Liver (tissue), 9 donors: ENCODE data around the gene AUP1. TPM values are rescaled to one million over a fixed set of nuclear protein-coding genes. Genes with fewer than 3 reads are reported as not detected.

Experiments
- DNase-seq: peaks from one replicate; pipeline ENCODE4 v3.0.0-alpha.2; 2017; ENCODE audit warnings: low spot score
- H3K27ac ChIP-seq, 2 donors: one replicate each; pipeline ENCODE4 v1.7.0; 2013; ENCODE audit warnings: inconsistent platforms in 2 of 2, low read length in 2 of 2, control low read depth in 1 of 2, low read depth in 1 of 2, mild to moderate bottlenecking in 1 of 2
- H3K27me3 ChIP-seq, 4 donors: one replicate each; pipeline versions ENCODE4 v1.6.1 to v1.7.0; 2013; ENCODE audit warnings: low read length in 3 of 4, inconsistent platforms in 1 of 4, mild to moderate bottlenecking in 1 of 4, moderate library complexity in 1 of 4; ENCODE audit not compliant: control insufficient read depth in 4 of 4, insufficient read depth in 4 of 4
- H3K36me3 ChIP-seq, 4 donors: one replicate each; pipeline versions ENCODE4 v1.6.1 to v1.7.0; 2013; ENCODE audit warnings: low read length in 3 of 4, mild to moderate bottlenecking in 3 of 4, low read depth in 1 of 4, moderate library complexity in 1 of 4; ENCODE audit not compliant: control insufficient read depth in 4 of 4, insufficient read depth in 3 of 4
- H3K4me1 ChIP-seq, 4 donors: one replicate each; pipeline versions ENCODE4 v1.6.1 to v1.7.0; 2013; ENCODE audit warnings: low read length in 3 of 4, mild to moderate bottlenecking in 3 of 4, moderate library complexity in 1 of 4; ENCODE audit not compliant: control insufficient read depth in 4 of 4, insufficient read depth in 4 of 4
- H3K4me3 ChIP-seq, 3 donors: one replicate each; pipeline versions ENCODE4 v1.6.1 to v1.7.0; 2013; ENCODE audit warnings: low read length in 3 of 3, control low read depth in 1 of 3, low read depth in 1 of 3, mild to moderate bottlenecking in 1 of 3
- H3K9ac ChIP-seq, 2 donors: one replicate each; pipeline ENCODE4 v1.7.0; 2013; ENCODE audit warnings: low read length in 2 of 2, mild to moderate bottlenecking in 2 of 2, moderate library complexity in 2 of 2, control low read depth in 1 of 2, low read depth in 1 of 2
- H3K9me3 ChIP-seq, 4 donors: one replicate each; pipeline versions ENCODE4 v1.6.1 to v1.7.0; 2013; ENCODE audit warnings: low read length in 3 of 4; ENCODE audit not compliant: control insufficient read depth in 4 of 4
- EGR1 ChIP-seq, 2 donors: IDR thresholded peaks; 2 replicates each; pipeline ENCODE4 v1.6.1; 2016 to 2018; ENCODE audit warnings: antibody characterized with exemption in 2 of 2, low read depth in 2 of 2
- FOXA1 ChIP-seq: IDR thresholded peaks from 2 replicates; pipeline ENCODE4 v1.6.1; 2016; ENCODE audit warnings: antibody characterized with exemption
- GABPA ChIP-seq, 2 donors: IDR thresholded peaks in 1 of 2; conservative IDR thresholded peaks in 1 of 2; 2 replicates each; pipeline ENCODE4 v1.6.1; 2016; ENCODE audit warnings: antibody characterized with exemption in 2 of 2, mild to moderate bottlenecking in 1 of 2, moderate library complexity in 1 of 2
- HNF4A ChIP-seq, 2 donors: conservative IDR thresholded peaks; 2 replicates each; pipeline ENCODE4 v1.6.1; 2016; ENCODE audit warnings: antibody characterized with exemption in 2 of 2, mild to moderate bottlenecking in 2 of 2
- HNF4G ChIP-seq: IDR thresholded peaks from 2 replicates; pipeline ENCODE4 v1.6.1; 2016; ENCODE audit warnings: antibody characterized with exemption
- JUND ChIP-seq, 2 donors: IDR thresholded peaks; 2 replicates each; pipeline ENCODE4 v1.6.1; 2016; ENCODE audit warnings: antibody characterized with exemption in 2 of 2
- MAX ChIP-seq: IDR thresholded peaks from 2 replicates; pipeline ENCODE4 v1.6.1; 2016; ENCODE audit warnings: antibody characterized with exemption
- RAD21 ChIP-seq, 2 donors: IDR thresholded peaks; 2 replicates each; pipeline ENCODE4 v1.6.1; 2016; ENCODE audit warnings: antibody characterized with exemption in 2 of 2, mild to moderate bottlenecking in 2 of 2
- REST ChIP-seq: IDR thresholded peaks from 2 replicates; pipeline ENCODE4 v1.6.1; 2016; ENCODE audit warnings: antibody characterized with exemption, mild to moderate bottlenecking
- RXRA ChIP-seq, 2 donors: IDR thresholded peaks; 2 replicates each; pipeline ENCODE4 v1.6.1; 2017 to 2018; ENCODE audit warnings: antibody characterized with exemption in 2 of 2, mild to moderate bottlenecking in 1 of 2
- SP1 ChIP-seq: IDR thresholded peaks from 2 replicates; pipeline ENCODE4 v1.6.1; 2018; ENCODE audit warnings: antibody characterized with exemption, mild to moderate bottlenecking
- TAF1 ChIP-seq: conservative IDR thresholded peaks from 2 replicates; pipeline ENCODE4 v1.6.1; 2016; ENCODE audit warnings: antibody characterized with exemption, mild to moderate bottlenecking
- YY1 ChIP-seq: IDR thresholded peaks from 2 replicates; pipeline ENCODE4 v1.6.1; 2016; ENCODE audit warnings: antibody characterized with exemption, mild to moderate bottlenecking
- WGBS: extraction: QIAGEN DNeasy Blood & Tissue Kit; methylation state at CpG from one replicate; pipeline ENCODE4 v1.1.7; 2013; 5-methylcytosine and 5-hydroxymethylcytosine counted together
- polyA plus RNA-seq, 2 donors: library from polyadenylated mRNA; stranded (reverse) in 1 of 2; unstranded in 1 of 2; fragments of 200-250 nt in 1 of 2; fragments of >200 nt in 1 of 2; fragmentation: Nextera tagmentation in 1 of 2; extraction: Ambion mirVana in 1 of 2; gene quantifications; one replicate each; pipeline versions ENCODE4 v1.2.1 to v1.2.3, GENCODE V29; 2013 to 2015
- total RNA-seq, 2 donors: library from RNA; depleted of rRNA; stranded (reverse); fragments of >200 nt; gene quantifications; one replicate each; pipeline ENCODE4 v1.2.3, GENCODE V29; 2014
- TF ChIP-seq, protein P1 (sequence below): IDR thresholded peaks from 2 replicates; pipeline ENCODE4 v1.6.1; 2016; ENCODE audit warnings: antibody characterized with exemption
- TF ChIP-seq, protein P2 (sequence below): fragments of 150-350 bp; IDR thresholded peaks from 2 replicates; pipeline ENCODE4 v1.5.1; 2017; ENCODE audit warnings: improper control_type of control experiment, low read depth, low read length; ENCODE audit not compliant: missing input control
- TF ChIP-seq, protein P3 (sequence below): IDR thresholded peaks from 2 replicates; pipeline ENCODE4 v1.6.1; 2016; ENCODE audit warnings: antibody characterized with exemption
- donor health status: healthy.
- donor health status: healthy.
- donor health status: healthy.
- donor health status: healthy.
- donor health status: healthy.

AUP1 gene
- total and polyA plus RNA-seq, 4 donors = 62.6 to 126 (median 109) TPM

GRCh38 chr2:74569686-74570085 lies 40.2 kb upstream of the AUP1 start:
- H3K4me3 ChIP-seq = no peak overlapping the region
- TF ChIP-seq, protein P1, sequence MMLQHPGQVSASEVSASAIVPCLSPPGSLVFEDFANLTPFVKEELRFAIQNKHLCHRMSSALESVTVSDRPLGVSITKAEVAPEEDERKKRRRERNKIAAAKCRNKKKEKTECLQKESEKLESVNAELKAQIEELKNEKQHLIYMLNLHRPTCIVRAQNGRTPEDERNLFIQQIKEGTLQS = no peak
- TF ChIP-seq HNF4A (conservative IDR thresholded peaks at IDR 0.05) = no peak
- TF ChIP-seq SP1 = no peak
- no peak for TF ChIP-seq TAF1
- TF ChIP-seq REST = no peak
- TF ChIP-seq EGR1 (IDR thresholded peaks at IDR 0.05; ENCODE audit: low read depth in 2 of 2) = no peak
- TF ChIP-seq, protein P2, sequence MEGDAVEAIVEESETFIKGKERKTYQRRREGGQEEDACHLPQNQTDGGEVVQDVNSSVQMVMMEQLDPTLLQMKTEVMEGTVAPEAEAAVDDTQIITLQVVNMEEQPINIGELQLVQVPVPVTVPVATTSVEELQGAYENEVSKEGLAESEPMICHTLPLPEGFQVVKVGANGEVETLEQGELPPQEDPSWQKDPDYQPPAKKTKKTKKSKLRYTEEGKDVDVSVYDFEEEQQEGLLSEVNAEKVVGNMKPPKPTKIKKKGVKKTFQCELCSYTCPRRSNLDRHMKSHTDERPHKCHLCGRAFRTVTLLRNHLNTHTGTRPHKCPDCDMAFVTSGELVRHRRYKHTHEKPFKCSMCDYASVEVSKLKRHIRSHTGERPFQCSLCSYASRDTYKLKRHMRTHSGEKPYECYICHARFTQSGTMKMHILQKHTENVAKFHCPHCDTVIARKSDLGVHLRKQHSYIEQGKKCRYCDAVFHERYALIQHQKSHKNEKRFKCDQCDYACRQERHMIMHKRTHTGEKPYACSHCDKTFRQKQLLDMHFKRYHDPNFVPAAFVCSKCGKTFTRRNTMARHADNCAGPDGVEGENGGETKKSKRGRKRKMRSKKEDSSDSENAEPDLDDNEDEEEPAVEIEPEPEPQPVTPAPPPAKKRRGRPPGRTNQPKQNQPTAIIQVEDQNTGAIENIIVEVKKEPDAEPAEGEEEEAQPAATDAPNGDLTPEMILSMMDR = no peak
- TF ChIP-seq HNF4G = no peak
- TF ChIP-seq JUND (IDR thresholded peaks at IDR 0.05) = no peak
- no peaks in the 10 kb centered on the region for H3K36me3 ChIP-seq
- no peak overlapping the region for H3K9ac ChIP-seq
- H3K4me1 ChIP-seq = no peaks in the 10 kb centered on the region
- H3K27me3 ChIP-seq = no peaks in the 10 kb centered on the region
- no peak for DNase-seq
- no peaks in the 10 kb centered on the region for H3K9me3 ChIP-seq
- H3K27ac ChIP-seq = no peak overlapping the region
- WGBS = 94% methylated on average over 1 of the region's 1 CpG

DNA sequence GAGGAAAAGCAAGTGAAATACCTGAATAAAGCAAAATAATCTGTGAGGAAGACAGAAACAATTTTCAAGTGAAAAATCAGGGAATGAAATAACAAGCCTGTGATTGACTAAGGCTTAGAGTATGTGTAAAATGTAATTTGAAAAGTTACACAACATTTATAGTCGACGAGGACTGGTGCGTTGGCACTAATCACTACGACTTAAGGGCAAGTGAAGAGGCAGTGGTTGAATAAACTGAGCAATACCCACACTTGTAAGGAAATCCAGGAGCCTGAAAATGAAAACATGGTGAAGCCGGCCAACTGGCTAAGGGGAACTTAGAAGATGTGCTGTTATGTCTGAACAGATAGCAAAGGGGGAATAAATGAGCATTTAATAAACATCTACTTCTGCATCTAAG lies 38.4 kb upstream of the AUP1 start:
- TF ChIP-seq GABPA (IDR thresholded peaks at IDR 0.05 in 1 of 2, conservative IDR thresholded peaks at IDR 0.05 in 1 of 2) (no peak), TAF1 (no peak), HNF4G (no peak), HNF4A (conservative IDR thresholded peaks at IDR 0.05) (no peak), MAX (no peak), YY1 (no peak), FOXA1 (no peak), RAD21 (IDR thresholded peaks at IDR 0.05) (no peak), SP1 (no peak), REST (no peak), RXRA (IDR thresholded peaks at IDR 0.05) (no peak)
- TF ChIP-seq, protein P1 = no peak
- TF ChIP-seq, protein P2 = no peak
- TF ChIP-seq, protein P3, sequence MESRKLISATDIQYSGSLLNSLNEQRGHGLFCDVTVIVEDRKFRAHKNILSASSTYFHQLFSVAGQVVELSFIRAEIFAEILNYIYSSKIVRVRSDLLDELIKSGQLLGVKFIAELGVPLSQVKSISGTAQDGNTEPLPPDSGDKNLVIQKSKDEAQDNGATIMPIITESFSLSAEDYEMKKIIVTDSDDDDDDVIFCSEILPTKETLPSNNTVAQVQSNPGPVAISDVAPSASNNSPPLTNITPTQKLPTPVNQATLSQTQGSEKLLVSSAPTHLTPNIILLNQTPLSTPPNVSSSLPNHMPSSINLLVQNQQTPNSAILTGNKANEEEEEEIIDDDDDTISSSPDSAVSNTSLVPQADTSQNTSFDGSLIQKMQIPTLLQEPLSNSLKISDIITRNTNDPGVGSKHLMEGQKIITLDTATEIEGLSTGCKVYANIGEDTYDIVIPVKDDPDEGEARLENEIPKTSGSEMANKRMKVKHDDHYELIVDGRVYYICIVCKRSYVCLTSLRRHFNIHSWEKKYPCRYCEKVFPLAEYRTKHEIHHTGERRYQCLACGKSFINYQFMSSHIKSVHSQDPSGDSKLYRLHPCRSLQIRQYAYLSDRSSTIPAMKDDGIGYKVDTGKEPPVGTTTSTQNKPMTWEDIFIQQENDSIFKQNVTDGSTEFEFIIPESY = no peak
- 84% methylated on average over 5 of the region's 5 CpGs for WGBS
- no peak overlapping the region for H3K27ac ChIP-seq
- H3K9me3 ChIP-seq = no peaks in the 10 kb centered on the region
- no peak for DNase-seq
- H3K36me3 ChIP-seq = no peaks in the 10 kb centered on the region
- H3K9ac ChIP-seq = no peak overlapping the region
- no peaks in the 10 kb centered on the region for H3K27me3 ChIP-seq
- H3K4me3 ChIP-seq = no peak overlapping the region
- H3K4me1 ChIP-seq = no peaks in the 10 kb centered on the region
